Naive thymus-derived CD8-positive, alpha-beta T cell (primary cell): Measurements from ENCODE around the gene ARMC9. TPM values are rescaled to one million over a fixed set of nuclear protein-coding genes. Genes with fewer than 3 reads are reported as not detected.
"Not testable (repeated sequence)": the region's sequence is repeated elsewhere in the genome, so short reads cannot be mapped to it uniquely, and the experiment has no call there.

ENCODE experiments used
- ATAC-seq, 2 donors: fragments of 150-1000 bp; cut with Tn5 transposase in 1 of 2; sonication (Bioruptor Pico), chemical (Tn5 transposase) in 1 of 2; 1 replicate in 1 of 2; 2 replicates in 1 of 2; pipeline ENCODE4 v1.10.0; 2021; ENCODE audit warnings: mild to moderate bottlenecking in 2 of 2, moderate library complexity in 2 of 2
- POLR2A ChIA-PET: fragments of 350-600 bp; sonication (Branson Sonifier 250); formaldehyde crosslinking; loops from one replicate; lab custom pipeline; 2021; ENCODE audit warnings: antibody characterized with exemption; lab: Charles Lee
- DNase-seq, 10 donors: peaks; one replicate each; pipeline versions ENCODE4 v3.0.0 to v3.0.0-alpha.2; 2020 to 2022
- H3K27ac Mint-ChIP-seq, 10 donors: one replicate each; pipeline ENCODE4 v1.8.0; 2020 to 2022; ENCODE audit warnings: mild to moderate bottlenecking in 10 of 10, mixed read lengths in 10 of 10, moderate library complexity in 4 of 10, inconsistent platforms in 1 of 10
- H3K27me3 Mint-ChIP-seq, 5 donors: one replicate each; pipeline ENCODE4 v1.8.0; 2021 to 2022; ENCODE audit warnings: mixed read lengths in 5 of 5
- H3K36me3 Mint-ChIP-seq, 3 donors: one replicate each; pipeline ENCODE4 v1.8.0; 2020 to 2022; ENCODE audit warnings: mixed read lengths in 3 of 3, mild to moderate bottlenecking in 2 of 3, inconsistent platforms in 1 of 3
- H3K4me1 Mint-ChIP-seq, 4 donors: one replicate each; pipeline ENCODE4 v1.8.0; 2021 to 2022; ENCODE audit warnings: mixed read lengths in 4 of 4
- H3K4me3 Mint-ChIP-seq, 10 donors: one replicate each; pipeline ENCODE4 v1.8.0; 2020 to 2022; ENCODE audit warnings: mild to moderate bottlenecking in 10 of 10, mixed read lengths in 10 of 10, moderate library complexity in 6 of 10, inconsistent platforms in 1 of 10
- H3K9me3 Mint-ChIP-seq, 9 donors: one replicate each; pipeline ENCODE4 v1.8.0; 2020 to 2022; ENCODE audit warnings: mixed read lengths in 9 of 9, mild to moderate bottlenecking in 3 of 9, inconsistent platforms in 1 of 9, moderate library complexity in 1 of 9
- polyA plus RNA-seq, 3 donors: library from polyadenylated mRNA; unstranded; fragments of 300-500 nt; fragmentation: Illumina TruSeq; gene quantifications; one replicate each; pipeline ENCODE4 v1.2.3, GENCODE V29; 2021
- total RNA-seq, 8 experiments: library from RNA in 2 of 8; stranded (reverse) in 2 of 8; gene quantifications; one replicate each; pipeline ENCODE4 v1.2.3 and lab custom pipeline; 2021 to 2026

The ARMC9 gene
- total and polyA plus RNA-seq, 5 experiments from 2014 or later: 0.78 to 2.6 (median 2.0) TPM

DNA sequence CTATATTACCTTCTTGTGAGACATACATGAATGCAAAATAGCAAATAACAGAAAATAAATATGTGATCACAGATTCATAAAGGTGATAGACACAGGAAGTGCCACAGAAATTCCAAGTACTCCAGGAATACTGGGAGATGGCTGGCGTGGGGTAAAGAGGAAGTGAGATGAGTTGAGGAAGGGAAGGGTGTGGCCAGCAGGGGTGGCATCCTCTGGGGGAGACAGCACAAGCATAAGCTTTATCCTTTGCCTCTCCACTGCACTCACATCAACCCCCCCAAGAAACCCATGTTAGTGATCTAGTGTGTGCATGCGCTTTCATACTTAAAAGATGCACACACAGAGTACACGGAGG lies 102.3 kb downstream of the ARMC9 start:
- Mint-ChIP-seq H3K4me1 (peaks cover 0 to 20% (median 0%) of the 10 kb centered on the region in 4 donors), H3K27me3 (no peaks in the 10 kb centered on the region), H3K9me3 (no peaks in the 10 kb centered on the region), H3K36me3 (no peaks in the 10 kb centered on the region), H3K4me3 (no peak overlapping the region), H3K27ac (no peak overlapping the region)
- POLR2A ChIA-PET: no interaction called here
- DNase-seq (no peak), ATAC-seq (no peak)

GRCh38 chr2:231304259-231304658 lies 105.8 kb downstream of the ARMC9 start:
- POLR2A ChIA-PET, ATAC-seq, H3K27ac Mint-ChIP-seq, H3K9me3 Mint-ChIP-seq, H3K27me3 Mint-ChIP-seq, H3K4me3 Mint-ChIP-seq, DNase-seq, H3K36me3 Mint-ChIP-seq: not testable (repeated sequence)
- peaks cover 0 to 17% (median 0%) of the 10 kb centered on the region in 4 donors for H3K4me1 Mint-ChIP-seq

GRCh38 chr2:231305221-231305620 lies 106.8 kb downstream of the ARMC9 start:
- no peaks in the 10 kb centered on the region for H3K9me3 Mint-ChIP-seq
- H3K27me3 Mint-ChIP-seq: no peaks in the 10 kb centered on the region
- H3K4me3 Mint-ChIP-seq: no peak overlapping the region
- no peaks in the 10 kb centered on the region for H3K36me3 Mint-ChIP-seq
- DNase-seq (no peak), ATAC-seq (no peak)
- peaks cover 0 to 7% (median 0%) of the 10 kb centered on the region in 4 donors for H3K4me1 Mint-ChIP-seq
- H3K27ac Mint-ChIP-seq: no peak overlapping the region
- POLR2A ChIA-PET: no interaction called here

DNA sequence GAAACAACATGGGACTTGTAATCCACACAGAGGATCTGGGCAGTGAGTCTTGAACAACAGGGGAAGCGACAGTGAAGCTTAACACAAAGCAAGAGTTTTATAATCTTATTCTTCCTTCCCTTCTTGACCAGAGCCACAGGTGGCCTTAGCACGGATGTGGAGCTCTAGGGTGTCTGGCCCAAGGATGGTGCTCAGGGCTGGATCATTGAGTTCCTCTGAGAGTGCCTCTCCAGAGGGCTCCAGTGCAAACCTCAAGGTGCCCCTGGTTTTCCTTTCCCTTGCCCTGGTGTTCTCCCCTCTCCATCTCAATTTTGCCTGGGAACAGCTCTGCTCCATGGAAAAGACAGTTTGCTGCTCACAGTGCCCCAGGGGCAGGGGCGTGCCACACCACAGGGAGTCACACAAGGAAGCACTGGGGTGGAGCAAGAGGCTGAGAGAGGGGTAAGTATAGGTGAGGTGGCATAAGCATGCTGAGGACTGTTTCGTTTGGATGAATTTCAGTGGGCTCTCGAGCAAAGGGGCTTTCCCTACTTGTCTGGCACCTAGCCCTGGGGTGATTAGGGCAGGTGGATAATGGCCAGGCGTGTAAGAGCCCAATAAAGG lies 108.5 kb downstream of the ARMC9 start:
- POLR2A ChIA-PET: no interaction called here
- H3K9me3 Mint-ChIP-seq: no peaks in the 10 kb centered on the region
- H3K4me1 Mint-ChIP-seq: peaks cover 0 to 9% (median 0%) of the 10 kb centered on the region in 4 donors
- H3K27ac Mint-ChIP-seq: no peak overlapping the region
- no peak for DNase-seq
- no peak overlapping the region for H3K4me3 Mint-ChIP-seq
- no peaks in the 10 kb centered on the region for H3K36me3 Mint-ChIP-seq
- no peak for ATAC-seq
- no peaks in the 10 kb centered on the region for H3K27me3 Mint-ChIP-seq

DNA sequence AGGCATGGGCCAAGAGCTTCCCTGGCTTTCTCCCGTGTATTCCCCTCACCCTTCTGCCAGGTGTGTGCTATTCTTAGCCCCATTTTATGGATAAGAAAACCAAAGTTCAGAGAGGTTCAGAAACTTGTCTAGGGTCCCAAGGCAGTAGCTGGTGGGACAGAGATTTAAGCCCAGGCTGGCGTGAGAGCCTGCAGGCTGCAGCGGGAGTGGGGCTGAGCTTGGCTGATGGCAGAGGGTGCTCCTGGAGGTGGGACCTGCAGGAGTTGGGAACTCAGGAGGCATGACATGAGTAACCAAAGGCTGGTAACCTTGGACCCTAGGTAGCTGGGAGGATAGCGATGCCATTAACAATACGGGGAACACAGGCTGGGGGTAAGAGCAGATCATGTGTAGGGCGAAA lies 109.8 kb downstream of the ARMC9 start:
- peaks cover 0 to 12% (median 0%) of the 10 kb centered on the region in 4 donors for H3K4me1 Mint-ChIP-seq
- no peak overlapping the region for H3K27ac Mint-ChIP-seq
- POLR2A ChIA-PET: no interaction called here
- H3K36me3 Mint-ChIP-seq: no peaks in the 10 kb centered on the region
- no peak overlapping the region for H3K4me3 Mint-ChIP-seq
- no peaks in the 10 kb centered on the region for H3K27me3 Mint-ChIP-seq
- DNase-seq: no peak
- H3K9me3 Mint-ChIP-seq: no peaks in the 10 kb centered on the region
- ATAC-seq: no peak

DNA sequence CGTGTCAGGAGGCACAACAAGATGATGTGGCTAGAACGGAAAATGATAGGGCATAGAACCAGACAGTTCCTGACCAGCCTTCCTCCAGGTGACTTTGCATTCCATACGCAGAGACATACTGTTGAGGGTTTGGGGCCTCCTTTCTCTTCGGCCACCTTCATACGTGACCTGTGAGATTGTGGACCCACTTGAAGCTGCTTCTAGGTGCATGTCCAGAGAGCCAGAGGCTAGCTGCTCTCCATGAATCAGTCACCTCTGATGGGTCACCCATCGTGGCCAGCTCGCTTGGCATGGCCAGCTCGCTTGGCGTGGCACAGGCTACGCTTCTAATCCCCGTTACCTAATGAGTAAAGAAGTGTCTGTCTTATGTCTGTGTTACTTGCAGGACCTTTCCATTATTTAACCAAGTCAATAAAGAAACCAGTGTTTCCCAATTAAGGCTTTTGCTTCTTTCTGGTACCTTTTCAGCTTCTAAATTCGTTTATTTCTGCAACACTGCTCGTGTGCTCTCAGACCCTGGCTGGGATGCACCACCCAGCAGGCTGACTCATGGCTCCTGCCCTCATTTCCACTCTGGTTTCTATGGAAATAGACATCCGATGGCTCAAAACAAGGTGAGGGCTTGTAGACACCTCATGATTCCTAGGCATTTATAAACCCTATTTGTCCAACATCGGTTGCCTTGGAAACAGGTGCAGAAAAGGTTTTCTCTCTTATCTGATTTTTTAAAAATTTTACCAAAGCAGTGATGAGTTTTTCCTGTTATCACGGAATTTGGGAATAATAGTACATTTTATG lies 110.4 kb downstream of the ARMC9 start:
- no peaks in the 10 kb centered on the region for H3K36me3 Mint-ChIP-seq
- ATAC-seq (no peak), DNase-seq (no peak)
- H3K27me3 Mint-ChIP-seq: no peaks in the 10 kb centered on the region
- H3K9me3 Mint-ChIP-seq: no peaks in the 10 kb centered on the region
- POLR2A ChIA-PET: no interaction called here
- no peak overlapping the region for H3K4me3 Mint-ChIP-seq
- peaks cover 0 to 12% (median 0%) of the 10 kb centered on the region in 4 donors for H3K4me1 Mint-ChIP-seq
- H3K27ac Mint-ChIP-seq: no peak overlapping the region

DNA sequence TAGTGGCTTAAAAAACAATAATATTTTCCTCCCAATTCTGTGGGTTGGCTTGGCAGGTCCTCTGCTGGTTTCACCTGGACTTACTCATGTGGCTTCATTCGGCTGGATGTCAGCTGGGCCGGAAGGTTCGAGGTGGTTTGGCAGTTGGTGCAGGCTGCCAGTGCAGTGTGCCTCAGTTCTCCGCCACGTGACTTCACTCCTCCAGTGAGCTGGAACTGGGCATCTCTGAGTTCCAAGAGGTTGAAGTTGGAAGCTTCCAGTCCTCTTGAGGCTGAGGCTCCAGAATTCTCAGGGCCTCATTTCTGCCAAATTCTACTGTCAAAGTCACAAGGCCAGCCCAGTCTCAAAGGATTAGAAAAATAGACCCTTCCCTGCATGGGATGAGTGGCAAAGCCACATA lies 113.6 kb downstream of the ARMC9 start:
- Mint-ChIP-seq H3K27ac (no peak overlapping the region), H3K27me3 (no peaks in the 10 kb centered on the region), H3K4me1 (peaks cover 0 to 17% (median 0%) of the 10 kb centered on the region in 4 donors), H3K4me3 (no peak overlapping the region), H3K9me3 (peaks cover 0 to 12% (median 7%) of the 10 kb centered on the region in 9 donors), H3K36me3 (peaks cover 0 to 13% (median 7%) of the 10 kb centered on the region in 3 donors)
- ATAC-seq (no peak), DNase-seq (no peak)
- POLR2A ChIA-PET: no interaction called here

- ATAC-seq (no peak), DNase-seq (no peak)
- Mint-ChIP-seq H3K9me3 (peaks cover 0 to 28% (median 19%) of the 10 kb centered on the region in 9 donors), H3K4me1 (peaks cover 0 to 25% (median 1%) of the 10 kb centered on the region in 4 donors), H3K27me3 (peaks cover 0 to 8% (median 0%) of the 10 kb centered on the region in 5 donors), H3K27ac (peak overlapping the region in 1 of 10 donors; percentile 86), H3K36me3 (peaks cover 4 to 25% (median 23%) of the 10 kb centered on the region in 3 donors), H3K4me3 (peak overlapping the region in 1 of 10 donors; percentile 46)
- POLR2A ChIA-PET: no interaction called here
Measured at GRCh38 chr2:231315896-231316295, 117.5 kb downstream of the ARMC9 start.

DNA sequence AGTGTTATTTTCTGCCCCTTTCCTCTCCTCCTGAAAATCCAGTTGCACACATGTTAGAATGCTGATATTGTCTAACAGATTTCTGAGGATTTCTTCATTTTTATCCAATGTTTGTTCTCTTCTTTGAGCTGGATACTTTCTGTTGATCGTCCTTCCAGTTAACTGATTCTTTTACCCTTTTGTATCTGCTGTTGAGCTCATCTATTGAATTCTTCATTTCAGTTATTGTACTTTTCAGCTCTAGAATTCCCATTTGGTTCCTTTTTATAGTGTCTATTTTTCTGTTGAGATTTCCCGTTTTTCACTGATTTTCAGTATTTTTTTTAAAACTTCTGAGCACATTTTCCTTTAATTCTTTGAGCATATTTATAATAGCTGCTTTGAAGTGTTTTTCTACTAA lies 119.1 kb downstream of the ARMC9 start:
- ATAC-seq (no peak), DNase-seq (no peak)
- Mint-ChIP-seq H3K9me3 (peaks cover 0 to 28% (median 19%) of the 10 kb centered on the region in 9 donors), H3K4me3 (no peak overlapping the region), H3K27ac (no peak overlapping the region), H3K36me3 (peaks cover 4 to 25% (median 23%) of the 10 kb centered on the region in 3 donors), H3K4me1 (peaks cover 0 to 30% (median 7%) of the 10 kb centered on the region in 4 donors), H3K27me3 (peaks cover 0 to 16% (median 2%) of the 10 kb centered on the region in 5 donors)
- POLR2A ChIA-PET: no interaction called here

DNA sequence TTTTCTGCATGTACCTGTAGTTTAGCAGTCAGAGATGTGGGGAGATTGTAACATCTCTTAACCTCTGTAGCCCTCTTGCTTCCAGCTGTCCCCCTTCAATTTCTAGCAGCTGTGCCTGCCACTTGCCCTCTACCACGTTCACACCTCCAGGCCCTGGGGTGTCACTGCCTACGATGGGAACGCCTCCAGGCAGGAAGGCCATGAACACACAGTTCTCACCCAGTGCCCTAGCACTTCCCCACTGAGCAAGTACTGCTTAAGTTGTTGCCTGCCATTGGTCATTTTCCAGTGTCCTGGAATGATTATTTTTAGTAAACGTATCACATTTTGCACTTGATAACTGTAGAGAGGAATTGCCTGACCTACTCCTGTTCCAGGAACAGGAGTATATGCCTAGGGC lies 120.0 kb downstream of the ARMC9 start:
- no peak overlapping the region for H3K27ac Mint-ChIP-seq
- peaks cover 0 to 19% (median 3%) of the 10 kb centered on the region in 5 donors for H3K27me3 Mint-ChIP-seq
- DNase-seq: no peak
- POLR2A ChIA-PET: no interaction called here
- no peak for ATAC-seq
- H3K9me3 Mint-ChIP-seq: peaks cover 0 to 28% (median 19%) of the 10 kb centered on the region in 9 donors
- no peak overlapping the region for H3K4me3 Mint-ChIP-seq
- H3K36me3 Mint-ChIP-seq: peaks cover 4 to 25% (median 23%) of the 10 kb centered on the region in 3 donors
- H3K4me1 Mint-ChIP-seq: peaks cover 0 to 33% (median 7%) of the 10 kb centered on the region in 4 donors

GRCh38 chr2:231318954-231319353 lies 120.5 kb downstream of the ARMC9 start:
- POLR2A ChIA-PET: no interaction called here
- H3K4me3 Mint-ChIP-seq: no peak overlapping the region
- no peak for ATAC-seq
- H3K9me3 Mint-ChIP-seq: peaks cover 0 to 28% (median 19%) of the 10 kb centered on the region in 9 donors
- peaks cover 4 to 25% (median 23%) of the 10 kb centered on the region in 3 donors for H3K36me3 Mint-ChIP-seq
- peaks cover 0 to 19% (median 3%) of the 10 kb centered on the region in 5 donors for H3K27me3 Mint-ChIP-seq
- no peak overlapping the region for H3K27ac Mint-ChIP-seq
- peaks cover 0 to 33% (median 7%) of the 10 kb centered on the region in 4 donors for H3K4me1 Mint-ChIP-seq
- no peak for DNase-seq

GRCh38 chr2:231319867-231320266 lies 121.4 kb downstream of the ARMC9 start:
- peaks cover 0 to 33% (median 7%) of the 10 kb centered on the region in 4 donors for H3K4me1 Mint-ChIP-seq

GRCh38 chr2:231321021-231321420 lies 122.6 kb downstream of the ARMC9 start:
- no peak overlapping the region for H3K4me3 Mint-ChIP-seq
- peak overlapping the region in 1 of 10 donors; percentile 48 for H3K27ac Mint-ChIP-seq
- peaks cover 0 to 19% (median 3%) of the 10 kb centered on the region in 5 donors for H3K27me3 Mint-ChIP-seq
- DNase-seq (no peak), ATAC-seq (no peak)
- peaks cover 0 to 29% (median 7%) of the 10 kb centered on the region in 4 donors for H3K4me1 Mint-ChIP-seq
- peaks cover 4 to 19% (median 18%) of the 10 kb centered on the region in 3 donors for H3K36me3 Mint-ChIP-seq
- POLR2A ChIA-PET: no interaction called here
- H3K9me3 Mint-ChIP-seq: peaks cover 0 to 25% (median 17%) of the 10 kb centered on the region in 9 donors

More at GRCh38 chr2:231319867-231320266, 121.4 kb downstream of the ARMC9 start:
- ATAC-seq (no peak), DNase-seq (no peak)
- Mint-ChIP-seq H3K27me3 (peaks cover 0 to 19% (median 3%) of the 10 kb centered on the region in 5 donors), H3K36me3 (peaks cover 4 to 23% (median 23%) of the 10 kb centered on the region in 3 donors), H3K4me3 (no peak overlapping the region), H3K27ac (no peak overlapping the region), H3K9me3 (peaks cover 0 to 28% (median 19%) of the 10 kb centered on the region in 9 donors)
- POLR2A ChIA-PET: no interaction called here
